ENCODE data around the gene TNFRSF12A.

- TF ChIP-seq CTCF (IDR thresholded peaks at IDR 0.05; ENCODE audit: low read depth, low read length) (no peak), EZH2phosphoT487 (IDR thresholded peaks at IDR 0.05; ENCODE audit: low read depth) (no peak)
Measured at GRCh38 chr16:3038256-3038655, 18.1 kb downstream of the TNFRSF12A start.
